ENCODE measurements around the gene PDLIM5.

GRCh38 chr4:94629837-94630236 is 178.1 kb downstream of the PDLIM5 start:
- TF ChIP-seq CTCF (conservative IDR thresholded peaks at IDR 0.05; ENCODE audit: low read length), result no peak
- TF ChIP-seq EZH2phosphoT487 (IDR thresholded peaks at IDR 0.05; ENCODE audit: borderline replicate concordance, low read depth, low read length), result no peak
